H1 (cell line): ENCODE data around the gene DYNLT2.

Experiments used
- ATF3 ChIP-seq: IDR thresholded peaks from 2 replicates; pipeline ENCODE4 v1.6.1; 2011; ENCODE audit warnings: low read depth, mild to moderate bottlenecking, low read length; ENCODE audit not compliant: insufficient read depth
- CTCF ChIP-seq, 3 experiments: IDR thresholded peaks; 1 replicate in 2 of 3; 2 replicates in 1 of 3; pipeline versions ENCODE4 v1.5.1 to v1.6.1; 2011; ENCODE audit warnings: low read length in 3 of 3, mild to moderate bottlenecking in 3 of 3, inconsistent platforms in 2 of 3, low read depth in 1 of 3, moderate library complexity in 1 of 3; ENCODE audit not compliant: insufficient read depth in 1 of 3; ENCODE audit errors: control extremely low read depth in 1 of 3
- RAD21 ChIP-seq, 2 experiments: IDR thresholded peaks in 1 of 2; conservative IDR thresholded peaks in 1 of 2; 2 replicates each; pipeline ENCODE4 v1.6.1; 2011; ENCODE audit warnings: low read depth in 2 of 2, low read length in 2 of 2, improper control_type of control experiment in 1 of 2, inconsistent platforms in 1 of 2, mild to moderate bottlenecking in 1 of 2, moderate library complexity in 1 of 2
- RBBP5 ChIP-seq: IDR thresholded peaks from 2 replicates; pipeline ENCODE4 v1.7.1; 2012; ENCODE audit warnings: low read depth, mild to moderate bottlenecking, inconsistent platforms, low read length, moderate library complexity, borderline replicate concordance
- SIX5 ChIP-seq: IDR thresholded peaks from 2 replicates; pipeline ENCODE4 v1.6.1; 2011; ENCODE audit warnings: mild to moderate bottlenecking, low read depth, low read length

- TF ChIP-seq CTCF (IDR thresholded peaks at IDR 0.05; ENCODE audit: control extremely low read depth in 1 of 3, insufficient read depth in 1 of 3, low read depth in 1 of 3, low read length in 3 of 3): peak in 1 of 3 experiments; percentile 42; a peak in 1 of 4 replicates
- 0 out of 4 replicates have a peak, but pooled peaks of 1 of the 2 experiments have one; percentile 10 for TF ChIP-seq RAD21 (IDR thresholded peaks at IDR 0.05 in 1 of 2, conservative IDR thresholded peaks at IDR 0.05 in 1 of 2; ENCODE audit: low read depth in 2 of 2, low read length in 2 of 2)
- TF ChIP-seq ATF3: no peak
- TF ChIP-seq SIX5: no peak
- no peak for TF ChIP-seq RBBP5
Measured at GRCh38 chr6:169774347-169774746, 23.0 kb upstream of the DYNLT2 start.
